HL-60 (cell line): Measurements from ENCODE around the gene RCCD1.
"Not testable (repeated sequence)": the region's sequence is repeated elsewhere in the genome, so short reads cannot be mapped to it uniquely, and the experiment has no call there.

Source experiments
- DNase-seq, 2 experiments: peaks; one replicate each; pipeline ENCODE4 v3.0.0-alpha.2; 2010 to 2020; ENCODE audit warnings: low read depth in 1 of 2, low spot score in 1 of 2
- H3K27ac ChIP-seq: fragments of 250-450 bp; sonication (Bioruptor Pico); replicated peaks from 2 replicates; pipeline ENCODE4 v1.5.1; 2020; ENCODE audit warnings: mild to moderate bottlenecking, moderate library complexity
- H3K27me3 ChIP-seq: fragments of 250-450 bp; sonication (Bioruptor Pico); 2 replicates; pipeline ENCODE4 v1.5.1; 2021; ENCODE audit warnings: mild to moderate bottlenecking, moderate library complexity; ENCODE audit not compliant: insufficient read depth, poor library complexity, severe bottlenecking
- H3K4me3 ChIP-seq: replicated peaks from 2 replicates; pipeline ENCODE4 v1.5.1; 2011; ENCODE audit warnings: mild to moderate bottlenecking, control low read depth, low read length; ENCODE audit not compliant: insufficient read depth
- GABPA ChIP-seq: IDR thresholded peaks from 2 replicates; pipeline ENCODE4 v1.6.1; 2012; ENCODE audit warnings: low read depth
- POLR2AphosphoS5 ChIP-seq: IDR thresholded peaks from 2 replicates; pipeline ENCODE4 v1.6.1; 2012; ENCODE audit warnings: low read depth
- SPI1 ChIP-seq: IDR thresholded peaks from 2 replicates; pipeline ENCODE4 v1.6.1; 2012; ENCODE audit warnings: low read depth, mild to moderate bottlenecking, borderline replicate concordance
- TF ChIP-seq, protein P1 (sequence below): IDR thresholded peaks from one replicate; pipeline ENCODE4 v1.5.1; 2011; ENCODE audit warnings: low read length, control low read depth, inconsistent platforms; ENCODE audit not compliant: insufficient read depth
- TF ChIP-seq, protein P2 (sequence below): IDR thresholded peaks from 2 replicates; pipeline ENCODE4 v1.6.1; 2012; ENCODE audit warnings: low read depth; ENCODE audit not compliant: insufficient replicate concordance

Gene RCCD1

DNA sequence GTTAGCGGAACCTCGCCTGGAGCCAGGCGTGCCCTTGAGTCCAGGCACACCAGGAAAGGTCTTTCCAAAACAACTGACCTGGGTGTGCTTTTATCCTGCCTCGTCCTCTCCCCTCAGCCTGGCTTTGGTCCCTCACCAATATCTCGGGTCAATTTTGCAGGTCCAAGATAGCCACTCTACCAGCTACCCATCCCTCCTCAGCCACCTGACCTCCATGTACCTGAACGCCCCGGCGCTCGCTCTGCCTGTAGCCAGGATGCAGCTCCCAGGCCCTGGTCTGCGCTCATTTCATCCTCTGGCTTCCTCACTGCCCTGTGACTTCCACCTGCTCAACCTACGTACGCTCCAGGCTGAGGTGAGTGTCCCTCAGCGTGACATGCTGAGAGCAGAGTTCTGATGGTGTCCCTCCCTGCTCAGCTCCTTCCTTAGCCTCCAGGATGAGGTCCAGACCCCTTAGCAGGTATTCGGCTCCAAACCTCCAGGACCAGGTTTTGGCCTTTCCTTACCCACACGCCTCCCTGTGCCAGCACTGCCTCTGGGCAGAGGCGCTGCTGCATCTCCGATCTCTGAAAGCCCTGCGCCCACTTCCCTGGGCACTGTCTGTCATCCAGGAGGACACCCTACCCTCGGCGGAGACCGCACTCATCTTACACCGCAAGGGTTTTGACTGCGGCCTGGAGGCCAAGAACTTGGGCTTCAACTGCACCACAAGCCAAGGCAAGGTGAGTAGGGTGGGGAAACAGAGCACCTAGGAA, 36.5 kb upstream of the RCCD1 start:
- no peak overlapping the region for H3K4me3 ChIP-seq
- no peak for DNase-seq
- H3K27ac ChIP-seq: no peak overlapping the region
- TF ChIP-seq, protein P1, sequence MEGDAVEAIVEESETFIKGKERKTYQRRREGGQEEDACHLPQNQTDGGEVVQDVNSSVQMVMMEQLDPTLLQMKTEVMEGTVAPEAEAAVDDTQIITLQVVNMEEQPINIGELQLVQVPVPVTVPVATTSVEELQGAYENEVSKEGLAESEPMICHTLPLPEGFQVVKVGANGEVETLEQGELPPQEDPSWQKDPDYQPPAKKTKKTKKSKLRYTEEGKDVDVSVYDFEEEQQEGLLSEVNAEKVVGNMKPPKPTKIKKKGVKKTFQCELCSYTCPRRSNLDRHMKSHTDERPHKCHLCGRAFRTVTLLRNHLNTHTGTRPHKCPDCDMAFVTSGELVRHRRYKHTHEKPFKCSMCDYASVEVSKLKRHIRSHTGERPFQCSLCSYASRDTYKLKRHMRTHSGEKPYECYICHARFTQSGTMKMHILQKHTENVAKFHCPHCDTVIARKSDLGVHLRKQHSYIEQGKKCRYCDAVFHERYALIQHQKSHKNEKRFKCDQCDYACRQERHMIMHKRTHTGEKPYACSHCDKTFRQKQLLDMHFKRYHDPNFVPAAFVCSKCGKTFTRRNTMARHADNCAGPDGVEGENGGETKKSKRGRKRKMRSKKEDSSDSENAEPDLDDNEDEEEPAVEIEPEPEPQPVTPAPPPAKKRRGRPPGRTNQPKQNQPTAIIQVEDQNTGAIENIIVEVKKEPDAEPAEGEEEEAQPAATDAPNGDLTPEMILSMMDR: no peak
- TF ChIP-seq GABPA (no peak), SPI1 (no peak), POLR2AphosphoS5 (no peak)
- TF ChIP-seq, protein P2, sequence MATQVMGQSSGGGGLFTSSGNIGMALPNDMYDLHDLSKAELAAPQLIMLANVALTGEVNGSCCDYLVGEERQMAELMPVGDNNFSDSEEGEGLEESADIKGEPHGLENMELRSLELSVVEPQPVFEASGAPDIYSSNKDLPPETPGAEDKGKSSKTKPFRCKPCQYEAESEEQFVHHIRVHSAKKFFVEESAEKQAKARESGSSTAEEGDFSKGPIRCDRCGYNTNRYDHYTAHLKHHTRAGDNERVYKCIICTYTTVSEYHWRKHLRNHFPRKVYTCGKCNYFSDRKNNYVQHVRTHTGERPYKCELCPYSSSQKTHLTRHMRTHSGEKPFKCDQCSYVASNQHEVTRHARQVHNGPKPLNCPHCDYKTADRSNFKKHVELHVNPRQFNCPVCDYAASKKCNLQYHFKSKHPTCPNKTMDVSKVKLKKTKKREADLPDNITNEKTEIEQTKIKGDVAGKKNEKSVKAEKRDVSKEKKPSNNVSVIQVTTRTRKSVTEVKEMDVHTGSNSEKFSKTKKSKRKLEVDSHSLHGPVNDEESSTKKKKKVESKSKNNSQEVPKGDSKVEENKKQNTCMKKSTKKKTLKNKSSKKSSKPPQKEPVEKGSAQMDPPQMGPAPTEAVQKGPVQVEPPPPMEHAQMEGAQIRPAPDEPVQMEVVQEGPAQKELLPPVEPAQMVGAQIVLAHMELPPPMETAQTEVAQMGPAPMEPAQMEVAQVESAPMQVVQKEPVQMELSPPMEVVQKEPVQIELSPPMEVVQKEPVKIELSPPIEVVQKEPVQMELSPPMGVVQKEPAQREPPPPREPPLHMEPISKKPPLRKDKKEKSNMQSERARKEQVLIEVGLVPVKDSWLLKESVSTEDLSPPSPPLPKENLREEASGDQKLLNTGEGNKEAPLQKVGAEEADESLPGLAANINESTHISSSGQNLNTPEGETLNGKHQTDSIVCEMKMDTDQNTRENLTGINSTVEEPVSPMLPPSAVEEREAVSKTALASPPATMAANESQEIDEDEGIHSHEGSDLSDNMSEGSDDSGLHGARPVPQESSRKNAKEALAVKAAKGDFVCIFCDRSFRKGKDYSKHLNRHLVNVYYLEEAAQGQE: no peak
- H3K27me3 ChIP-seq: no peaks in the 10 kb centered on the region

DNA sequence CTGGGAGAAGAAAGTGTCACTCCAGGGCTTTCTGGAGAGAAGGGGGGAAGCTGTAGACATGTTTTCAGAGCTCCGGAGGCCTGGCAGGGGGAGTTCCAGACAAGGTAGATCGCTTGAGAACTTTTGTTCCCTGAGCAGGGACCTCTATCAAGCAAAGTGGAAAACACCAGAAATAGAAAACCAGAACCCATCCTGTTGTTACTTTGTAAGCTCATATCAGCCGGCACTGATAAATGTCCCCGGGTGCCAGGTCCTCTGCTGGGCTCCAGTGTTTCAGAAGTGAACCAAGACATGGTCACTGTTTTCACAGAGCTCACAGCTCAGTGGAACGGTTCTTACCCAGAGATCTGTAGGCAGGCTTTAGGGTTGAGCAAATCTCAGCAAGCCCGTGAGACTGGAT, 35.8 kb upstream of the RCCD1 start:
- H3K4me3 ChIP-seq: no peak overlapping the region
- H3K27me3 ChIP-seq: no peaks in the 10 kb centered on the region
- TF ChIP-seq, protein P2: no peak
- TF ChIP-seq POLR2AphosphoS5 (no peak), SPI1 (no peak)
- TF ChIP-seq, protein P1: no peak
- no peak for DNase-seq
- no peak overlapping the region for H3K27ac ChIP-seq

DNA sequence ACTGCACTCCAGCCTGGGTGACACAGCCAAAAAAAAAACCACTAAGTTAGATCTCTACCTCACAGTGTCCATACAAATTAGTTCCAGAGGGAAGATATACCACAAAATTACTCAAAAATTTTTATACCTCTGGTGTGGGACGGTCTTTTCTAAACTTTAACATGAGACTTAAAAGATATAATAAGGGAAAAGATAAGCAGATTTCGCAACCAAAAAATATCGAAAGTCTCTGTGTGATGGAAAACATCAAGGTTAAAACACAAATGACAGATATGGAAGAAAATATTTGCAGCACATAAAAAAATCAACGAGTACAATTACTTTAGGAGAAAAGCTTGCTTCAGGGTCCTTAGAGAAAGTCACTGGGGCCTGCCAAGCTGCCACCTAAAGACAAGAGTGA, 32.8 kb upstream of the RCCD1 start:
- no peak for TF ChIP-seq GABPA
- no peak for TF ChIP-seq POLR2AphosphoS5
- no peak for TF ChIP-seq SPI1
- TF ChIP-seq, protein P2: no peak
- TF ChIP-seq, protein P1: no peak
- Histone ChIP-seq H3K27ac (no peak overlapping the region), H3K4me3 (no peak overlapping the region), H3K27me3 (no peaks in the 10 kb centered on the region)
- no peak for DNase-seq

DNA sequence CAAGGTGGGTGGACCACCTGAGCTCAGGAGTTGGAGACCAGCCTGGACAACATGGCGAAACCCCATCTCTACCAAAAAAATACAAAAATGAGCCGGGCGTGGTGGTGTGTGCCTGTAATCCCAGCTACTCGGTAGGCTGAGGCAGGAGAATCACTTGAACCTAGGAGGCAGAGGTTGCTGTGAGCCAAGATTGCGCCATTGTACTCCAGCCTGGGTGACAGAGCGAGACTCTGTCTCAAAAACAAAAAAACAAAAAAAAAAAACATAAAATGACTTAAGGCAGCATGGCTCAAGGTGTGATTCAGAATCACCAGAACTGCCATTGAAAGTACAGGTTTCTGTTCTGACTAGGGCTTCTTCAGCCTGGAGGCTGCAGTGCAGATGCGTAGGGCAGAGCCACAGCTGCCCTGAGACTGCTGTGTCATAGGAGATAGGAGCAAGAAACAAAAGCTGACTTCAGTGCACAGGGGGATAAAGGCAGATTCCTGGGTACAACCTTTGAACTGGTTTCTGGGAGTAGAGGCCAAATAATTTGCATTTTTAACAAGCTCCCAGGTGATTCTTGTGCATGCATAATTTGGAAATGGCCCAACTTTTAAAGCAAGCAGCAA, 31.9 kb upstream of the RCCD1 start:
- not testable (repeated sequence) for H3K27ac ChIP-seq, H3K4me3 ChIP-seq, H3K27me3 ChIP-seq, DNase-seq
